Lung (tissue), 12 donors: ENCODE results near the gene KCTD7. TPM values are rescaled to one million over a fixed set of nuclear protein-coding genes. Genes with fewer than 3 reads are reported as not detected.

Source experiments
- ATAC-seq: fragments of 200-7000 bp; cut with Tn5 transposase; one replicate; pipeline ENCODE4 v1.9.1; 2020; ENCODE audit warnings: moderate number of reproducible peaks; ENCODE audit not compliant: insufficient read depth, low FRiP score
- DNase-seq, 3 donors: peaks; one replicate each; pipeline ENCODE4 v3.0.0-alpha.2; 2013 to 2017
- H3K27ac ChIP-seq, 2 donors: one replicate each; pipeline ENCODE4 v1.5.1; 2013; ENCODE audit warnings: mild to moderate bottlenecking in 2 of 2, moderate library complexity in 2 of 2, control low read depth in 1 of 2, inconsistent platforms in 1 of 2, low read depth in 1 of 2, low read length in 1 of 2
- H3K27me3 ChIP-seq, 3 donors: one replicate each; pipeline ENCODE4 v1.5.1; 2013; ENCODE audit warnings: low read length in 2 of 3; ENCODE audit not compliant: control insufficient read depth in 3 of 3, insufficient read depth in 3 of 3
- H3K36me3 ChIP-seq, 4 donors: one replicate each; pipeline ENCODE4 v1.5.1; 2013; ENCODE audit warnings: low read length in 4 of 4, mild to moderate bottlenecking in 1 of 4, moderate library complexity in 1 of 4; ENCODE audit not compliant: control insufficient read depth in 4 of 4, insufficient read depth in 4 of 4
- H3K4me1 ChIP-seq, 5 donors: one replicate each; pipeline ENCODE4 v1.5.1; 2013; ENCODE audit warnings: low read length in 5 of 5, mild to moderate bottlenecking in 2 of 5, moderate library complexity in 1 of 5; ENCODE audit not compliant: control insufficient read depth in 5 of 5, insufficient read depth in 5 of 5
- H3K4me3 ChIP-seq: one replicate; pipeline ENCODE4 v1.5.1; 2013; ENCODE audit warnings: mild to moderate bottlenecking, control low read depth, moderate library complexity
- H3K9ac ChIP-seq, 2 donors: one replicate each; pipeline ENCODE4 v1.5.1; 2013; ENCODE audit warnings: low read length in 2 of 2, control low read depth in 1 of 2; ENCODE audit not compliant: insufficient read depth in 1 of 2
- H3K9me3 ChIP-seq, 4 donors: one replicate each; pipeline ENCODE4 v1.5.1; 2013; ENCODE audit warnings: low read length in 3 of 4, mild to moderate bottlenecking in 1 of 4, moderate library complexity in 1 of 4; ENCODE audit not compliant: control insufficient read depth in 4 of 4, insufficient read depth in 3 of 4
- WGBS, 2 donors: extraction: QIAGEN DNeasy Blood & Tissue Kit; methylation state at CpG; one replicate each; pipeline ENCODE4 v1.1.7; 2013; 5-methylcytosine and 5-hydroxymethylcytosine counted together
- polyA plus RNA-seq, 2 donors: library from polyadenylated mRNA; stranded (reverse); fragments of 200-250 nt; gene quantifications; one replicate each; pipeline ENCODE4 v1.2.1, GENCODE V29; 2013
- total RNA-seq, 2 donors: library from RNA; depleted of rRNA in 1 of 2; stranded (reverse); fragments of >200 nt in 1 of 2; gene quantifications; one replicate each; pipeline ENCODE4 v1.2.1, GENCODE V29; 2014 to 2021
- TF ChIP-seq, protein P1 (sequence below): IDR thresholded peaks from 2 replicates; pipeline ENCODE4 v1.5.1; 2012; ENCODE audit warnings: mild to moderate bottlenecking; ENCODE audit errors: control extremely low read depth, extremely low read depth
- donor health status: control.
- donor health status: control.
- donor health status: Bipolar disorder and iron deficiency.
- donor health status: healthy.
- donor health status: DM: yes; HTN: yes; CAD: no.

The KCTD7 gene
- total and polyA plus RNA-seq, 4 donors: 4.9 to 19.7 (median 7.6) TPM

- Histone ChIP-seq H3K36me3 (no peaks in the 10 kb centered on the region), H3K9ac (no peak overlapping the region), H3K4me3 (no peak overlapping the region), H3K9me3 (no peaks in the 10 kb centered on the region), H3K4me1 (peaks cover 0 to 8% (median 0%) of the 10 kb centered on the region in 5 donors), H3K27me3 (no peaks in the 10 kb centered on the region), H3K27ac (no peak overlapping the region)
- TF ChIP-seq, protein P1, sequence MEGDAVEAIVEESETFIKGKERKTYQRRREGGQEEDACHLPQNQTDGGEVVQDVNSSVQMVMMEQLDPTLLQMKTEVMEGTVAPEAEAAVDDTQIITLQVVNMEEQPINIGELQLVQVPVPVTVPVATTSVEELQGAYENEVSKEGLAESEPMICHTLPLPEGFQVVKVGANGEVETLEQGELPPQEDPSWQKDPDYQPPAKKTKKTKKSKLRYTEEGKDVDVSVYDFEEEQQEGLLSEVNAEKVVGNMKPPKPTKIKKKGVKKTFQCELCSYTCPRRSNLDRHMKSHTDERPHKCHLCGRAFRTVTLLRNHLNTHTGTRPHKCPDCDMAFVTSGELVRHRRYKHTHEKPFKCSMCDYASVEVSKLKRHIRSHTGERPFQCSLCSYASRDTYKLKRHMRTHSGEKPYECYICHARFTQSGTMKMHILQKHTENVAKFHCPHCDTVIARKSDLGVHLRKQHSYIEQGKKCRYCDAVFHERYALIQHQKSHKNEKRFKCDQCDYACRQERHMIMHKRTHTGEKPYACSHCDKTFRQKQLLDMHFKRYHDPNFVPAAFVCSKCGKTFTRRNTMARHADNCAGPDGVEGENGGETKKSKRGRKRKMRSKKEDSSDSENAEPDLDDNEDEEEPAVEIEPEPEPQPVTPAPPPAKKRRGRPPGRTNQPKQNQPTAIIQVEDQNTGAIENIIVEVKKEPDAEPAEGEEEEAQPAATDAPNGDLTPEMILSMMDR: no peak
- 25 to 52% methylated on average over 10 of the region's 10 CpGs for WGBS, 2 donors
- ATAC-seq (no peak), DNase-seq (peak in 1 of 3 donors; percentile 15)
These were observed 1.5 kb upstream of the KCTD7 start for GRCh38 chr7:66627151-66627681.

DNA sequence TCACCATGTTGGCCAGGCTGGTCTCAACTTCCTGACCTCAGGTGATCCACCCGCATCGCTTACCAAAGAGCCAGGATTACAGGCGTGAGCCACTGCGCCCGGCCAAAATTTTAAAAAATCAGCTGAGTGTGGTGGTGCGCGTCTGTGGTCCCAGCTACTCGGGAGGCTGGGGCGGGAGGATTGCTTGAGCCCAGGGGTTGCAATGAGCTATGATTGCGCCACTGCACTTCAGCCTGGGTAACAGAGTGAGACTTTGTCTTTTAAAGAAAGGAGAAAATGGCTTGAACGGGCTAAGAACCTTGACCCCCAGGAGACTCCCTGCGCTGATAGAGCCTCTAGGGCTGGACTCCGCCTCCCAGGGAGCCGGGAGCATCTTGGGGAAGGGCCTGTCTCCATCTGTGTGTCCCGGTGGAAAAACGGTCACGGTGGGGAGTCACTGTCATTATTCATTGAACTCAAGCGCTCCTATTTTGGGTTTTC is 760 bp upstream of the KCTD7 start:
- Histone ChIP-seq H3K4me1 (peaks cover 0 to 8% (median 0%) of the 10 kb centered on the region in 5 donors), H3K27me3 (no peaks in the 10 kb centered on the region), H3K9ac (peak overlapping the region; percentile 63 to 93), H3K36me3 (no peaks in the 10 kb centered on the region), H3K9me3 (no peaks in the 10 kb centered on the region), H3K4me3 (peak overlapping the region; percentile 79), H3K27ac (peak overlapping the region; percentile 94 to 100)
- ATAC-seq (peak; percentile 1), DNase-seq (no peak)
- 1 to 3% methylated on average over 18 of the region's 18 CpGs for WGBS, 2 donors
- TF ChIP-seq, protein P1: no peak

- TF ChIP-seq, protein P1: no peak
- DNase-seq (peak in 2 of 3 donors; percentile 20 to 25), ATAC-seq (peak; percentile 8)
- Histone ChIP-seq H3K36me3 (peaks cover 0 to 7% (median 3%) of the 10 kb centered on the region in 4 donors), H3K9ac (peak overlapping the region in 1 of 2 donors; percentile 61), H3K9me3 (no peaks in the 10 kb centered on the region), H3K27ac (peak overlapping the region; percentile 76 to 90), H3K27me3 (no peaks in the 10 kb centered on the region), H3K4me1 (peaks cover 0 to 8% (median 0%) of the 10 kb centered on the region in 5 donors), H3K4me3 (peak overlapping the region; percentile 50)
- 17 to 41% methylated on average over 16 to 35 of the region's 35 CpGs for WGBS, 2 donors
These were observed 761 bp downstream of the KCTD7 start for GRCh38 chr7:66629222-66630062.
